Measurements from ENCODE around the gene SLC25A21.
A peak's percentile ranks its signal among the peaks of the same experiment; 100 is the strongest.

Gene SLC25A21

DNA sequence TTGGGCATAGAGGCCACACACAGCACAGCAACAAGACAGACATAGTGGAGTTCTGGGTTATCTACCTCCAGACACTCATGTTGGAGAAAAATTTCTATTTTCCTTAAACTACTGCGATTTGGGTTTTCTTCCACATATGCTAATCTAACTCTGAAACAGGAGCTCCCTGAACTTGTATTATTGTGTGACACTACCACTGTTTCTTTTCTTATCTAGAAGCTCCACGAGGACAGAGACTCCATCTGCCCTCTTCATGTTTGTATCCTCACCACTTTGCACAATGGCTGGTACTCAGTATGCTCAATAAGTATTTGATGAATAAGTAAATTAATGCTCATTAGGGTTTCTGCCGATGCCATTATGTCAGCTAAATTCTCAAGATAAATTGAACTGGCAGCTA is 292.1 kb downstream of the SLC25A21 start:
- Histone ChIP-seq H3K36me3 (ENCODE audit: control insufficient read depth, insufficient read depth, low read length) (no peaks in the 10 kb centered on the region), H3K27me3 (replicated peaks; ENCODE audit: control insufficient read depth, insufficient read depth, low read length) (no peaks in the 10 kb centered on the region), H3K4me3 (replicated peaks; ENCODE audit: low read depth, low read length) (no peak overlapping the region)
- no peak for DNase-seq (ENCODE audit: extremely low read depth, insufficient read length)
- TF ChIP-seq, protein P1, sequence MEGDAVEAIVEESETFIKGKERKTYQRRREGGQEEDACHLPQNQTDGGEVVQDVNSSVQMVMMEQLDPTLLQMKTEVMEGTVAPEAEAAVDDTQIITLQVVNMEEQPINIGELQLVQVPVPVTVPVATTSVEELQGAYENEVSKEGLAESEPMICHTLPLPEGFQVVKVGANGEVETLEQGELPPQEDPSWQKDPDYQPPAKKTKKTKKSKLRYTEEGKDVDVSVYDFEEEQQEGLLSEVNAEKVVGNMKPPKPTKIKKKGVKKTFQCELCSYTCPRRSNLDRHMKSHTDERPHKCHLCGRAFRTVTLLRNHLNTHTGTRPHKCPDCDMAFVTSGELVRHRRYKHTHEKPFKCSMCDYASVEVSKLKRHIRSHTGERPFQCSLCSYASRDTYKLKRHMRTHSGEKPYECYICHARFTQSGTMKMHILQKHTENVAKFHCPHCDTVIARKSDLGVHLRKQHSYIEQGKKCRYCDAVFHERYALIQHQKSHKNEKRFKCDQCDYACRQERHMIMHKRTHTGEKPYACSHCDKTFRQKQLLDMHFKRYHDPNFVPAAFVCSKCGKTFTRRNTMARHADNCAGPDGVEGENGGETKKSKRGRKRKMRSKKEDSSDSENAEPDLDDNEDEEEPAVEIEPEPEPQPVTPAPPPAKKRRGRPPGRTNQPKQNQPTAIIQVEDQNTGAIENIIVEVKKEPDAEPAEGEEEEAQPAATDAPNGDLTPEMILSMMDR (IDR thresholded peaks at IDR 0.05; ENCODE audit: insufficient read depth, low read length, poor library complexity, severe bottlenecking) = no peak

DNA sequence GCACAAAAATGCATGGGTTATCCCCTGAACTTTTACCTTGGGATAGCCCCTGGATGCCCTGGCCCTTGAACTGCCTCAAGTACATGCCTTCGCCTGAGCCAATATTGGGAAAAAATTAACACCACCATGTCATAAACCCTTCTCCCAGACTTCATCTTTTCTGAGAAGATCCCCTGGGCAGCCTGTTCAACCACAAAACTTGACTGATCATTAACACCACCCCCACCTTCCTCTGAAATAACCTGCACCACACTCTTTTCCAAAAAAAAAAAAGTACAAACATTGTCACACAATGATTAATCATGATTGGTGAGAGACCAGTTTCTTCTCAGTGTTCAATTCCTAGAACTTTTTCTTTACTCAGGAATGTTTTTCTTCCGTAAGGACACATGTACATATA is 292.8 kb downstream of the SLC25A21 start:
- Histone ChIP-seq H3K27me3 (replicated peaks; ENCODE audit: control insufficient read depth, insufficient read depth, low read length) (no peaks in the 10 kb centered on the region), H3K4me3 (replicated peaks; ENCODE audit: low read depth, low read length) (no peak overlapping the region), H3K36me3 (ENCODE audit: control insufficient read depth, insufficient read depth, low read length) (no peaks in the 10 kb centered on the region)
- no peak for DNase-seq (ENCODE audit: extremely low read depth, insufficient read length)
- TF ChIP-seq, protein P1 (IDR thresholded peaks at IDR 0.05; ENCODE audit: insufficient read depth, low read length, poor library complexity, severe bottlenecking) = no peak

DNA sequence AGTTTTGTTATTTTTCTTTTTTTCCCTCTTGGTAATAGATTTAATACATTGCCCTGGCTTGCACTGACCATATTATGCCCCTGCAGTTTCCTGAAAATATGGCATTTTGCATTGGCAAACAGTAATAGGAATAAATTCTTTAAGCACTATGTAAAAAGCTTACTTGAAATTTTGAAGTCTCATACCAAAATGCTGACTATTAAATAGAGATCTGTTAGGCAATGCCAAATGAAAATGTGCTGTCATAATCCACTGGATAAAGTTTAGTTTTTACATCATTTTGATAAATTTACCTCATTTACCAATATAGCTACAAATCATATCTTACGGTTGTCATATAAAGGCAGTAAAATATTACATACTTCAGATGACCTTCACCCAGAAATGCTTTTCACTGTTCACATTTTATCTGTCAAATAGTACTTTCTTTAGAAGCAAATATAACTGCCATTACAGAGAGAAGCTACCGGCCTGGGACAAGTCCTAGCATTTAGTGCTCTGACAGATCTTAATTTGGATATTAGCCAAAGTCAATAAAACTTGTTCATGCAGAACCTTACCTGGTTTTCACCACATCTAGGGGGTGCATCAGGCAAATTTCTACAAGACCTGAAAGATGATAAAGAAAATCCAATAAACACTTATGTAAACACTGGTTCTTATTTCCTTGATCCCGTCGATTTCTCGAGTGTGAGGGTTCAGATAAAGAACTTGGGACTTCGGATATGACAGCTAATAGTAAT is 297.8 kb downstream of the SLC25A21 start:
- H3K4me3 ChIP-seq (replicated peaks; ENCODE audit: low read depth, low read length) = no peak overlapping the region
- no peak for DNase-seq (ENCODE audit: extremely low read depth, insufficient read length)
- H3K36me3 ChIP-seq (ENCODE audit: control insufficient read depth, insufficient read depth, low read length) = no peaks in the 10 kb centered on the region
- TF ChIP-seq, protein P1 (IDR thresholded peaks at IDR 0.05; ENCODE audit: insufficient read depth, low read length, poor library complexity, severe bottlenecking) = no peak
- H3K27me3 ChIP-seq (replicated peaks; ENCODE audit: control insufficient read depth, insufficient read depth, low read length) = no peaks in the 10 kb centered on the region

DNA sequence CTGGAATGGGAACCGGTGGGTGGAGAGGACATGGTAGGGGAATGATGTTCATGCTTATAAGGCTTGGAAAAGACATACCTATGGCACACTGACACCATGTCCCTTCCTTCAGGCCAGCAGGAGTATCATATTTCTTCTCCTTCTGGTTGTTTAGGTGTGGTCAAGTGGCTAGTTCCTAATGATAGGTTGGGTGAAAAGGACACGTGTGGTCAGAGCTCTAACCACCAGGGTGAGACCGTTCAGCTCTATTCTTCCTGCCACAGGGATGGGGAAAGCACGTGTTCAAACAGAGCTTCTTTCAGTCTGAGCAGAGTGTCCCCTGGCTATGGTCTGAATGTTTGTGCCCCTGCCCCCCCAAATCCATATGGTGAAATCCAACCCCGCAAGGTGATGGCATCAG is 301.6 kb downstream of the SLC25A21 start:
- DNase-seq (ENCODE audit: extremely low read depth, insufficient read length) = no peak
- H3K36me3 ChIP-seq (ENCODE audit: control insufficient read depth, insufficient read depth, low read length) = no peaks in the 10 kb centered on the region
- TF ChIP-seq, protein P1 (IDR thresholded peaks at IDR 0.05; ENCODE audit: insufficient read depth, low read length, poor library complexity, severe bottlenecking) = no peak
- no peaks in the 10 kb centered on the region for H3K27me3 ChIP-seq (replicated peaks; ENCODE audit: control insufficient read depth, insufficient read depth, low read length)
- H3K4me3 ChIP-seq (replicated peaks; ENCODE audit: low read depth, low read length) = no peak overlapping the region

DNA sequence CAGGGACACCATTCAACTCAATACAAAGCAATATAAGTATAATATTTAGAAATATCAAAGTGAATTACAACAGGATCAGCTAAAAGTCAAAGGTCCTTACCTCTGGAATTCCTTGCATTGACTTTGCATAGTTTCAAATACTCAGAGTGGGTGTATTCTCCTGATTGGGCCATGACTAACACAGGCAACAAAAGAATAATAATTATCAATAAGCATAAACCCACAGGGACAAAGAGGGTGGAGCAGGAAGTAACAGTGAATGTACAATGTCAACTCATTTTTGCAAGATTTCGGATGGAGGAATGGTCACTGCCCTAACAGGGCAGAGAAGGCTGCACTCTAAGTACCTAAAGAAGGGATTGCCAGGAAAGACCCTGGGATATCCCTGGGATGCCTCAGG is 303.3 kb downstream of the SLC25A21 start:
- H3K4me3 ChIP-seq (replicated peaks; ENCODE audit: low read depth, low read length) = no peak overlapping the region
- no peaks in the 10 kb centered on the region for H3K27me3 ChIP-seq (replicated peaks; ENCODE audit: control insufficient read depth, insufficient read depth, low read length)
- DNase-seq (ENCODE audit: extremely low read depth, insufficient read length) = no peak
- TF ChIP-seq, protein P1 (IDR thresholded peaks at IDR 0.05; ENCODE audit: insufficient read depth, low read length, poor library complexity, severe bottlenecking) = no peak
- H3K36me3 ChIP-seq (ENCODE audit: control insufficient read depth, insufficient read depth, low read length) = no peaks in the 10 kb centered on the region

DNA sequence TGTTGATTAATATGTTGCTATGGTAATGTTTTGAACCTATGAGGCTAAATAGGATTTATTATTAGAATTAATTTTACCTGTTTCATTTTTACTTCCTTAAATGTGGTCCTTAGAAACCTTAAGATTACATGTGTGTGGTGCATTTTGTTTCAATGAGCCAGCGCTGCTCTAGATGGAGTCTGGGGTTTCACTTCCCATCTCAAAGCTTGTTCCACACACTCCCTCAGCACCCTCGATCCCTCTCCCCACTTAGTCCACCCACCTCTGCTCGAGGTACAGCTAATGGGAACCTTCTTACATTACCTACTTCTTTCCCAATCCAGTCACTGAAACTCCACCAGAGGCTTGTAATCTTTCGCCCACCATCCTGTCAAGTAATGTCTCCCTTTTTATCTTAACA is 305.5 kb downstream of the SLC25A21 start:
- peak; percentile 3 for DNase-seq (ENCODE audit: extremely low read depth, insufficient read length)
- Histone ChIP-seq H3K27me3 (replicated peaks; ENCODE audit: control insufficient read depth, insufficient read depth, low read length) (no peaks in the 10 kb centered on the region), H3K36me3 (ENCODE audit: control insufficient read depth, insufficient read depth, low read length) (no peaks in the 10 kb centered on the region), H3K4me3 (replicated peaks; ENCODE audit: low read depth, low read length) (no peak overlapping the region)
- TF ChIP-seq, protein P1 (IDR thresholded peaks at IDR 0.05; ENCODE audit: insufficient read depth, low read length, poor library complexity, severe bottlenecking) = no peak
